Tibial artery (tissue), 4 donors: ENCODE data around the gene SLC22A3.
"Not testable (repeated sequence)": the region's sequence is repeated elsewhere in the genome, so short reads cannot be mapped to it uniquely, and the experiment has no call there.

Experiments
- DNase-seq, 2 donors: peaks; one replicate each; pipeline ENCODE4 v3.0.0-alpha.2; 2019
- H3K27ac ChIP-seq, 2 donors: fragments of 200-600 bp; sonication (generic) in 1 of 2; 1 replicate in 1 of 2; 2 replicates in 1 of 2; pipeline ENCODE4 v1.5.1; 2018 to 2019; ENCODE audit warnings: mild to moderate bottlenecking in 1 of 2
- H3K27me3 ChIP-seq, 2 donors: fragments of 200-600 bp; sonication (generic) in 1 of 2; one replicate each; pipeline versions ENCODE4 v1.5.1 to v1.6.0; 2016 to 2019
- H3K36me3 ChIP-seq, 3 donors: fragments of 200-600 bp; sonication (generic) in 2 of 3; one replicate each; pipeline ENCODE4 v1.5.1; 2016 to 2019; ENCODE audit warnings: mild to moderate bottlenecking in 2 of 3
- H3K4me1 ChIP-seq, 4 donors: fragments of 200-600 bp; sonication (generic) in 2 of 4; 1 replicate in 3 of 4; 2 replicates in 1 of 4; pipeline ENCODE4 v1.5.1; 2016 to 2019
- H3K4me3 ChIP-seq, 2 donors: fragments of 200-600 bp; sonication (generic) in 1 of 2; 1 replicate in 1 of 2; 2 replicates in 1 of 2; pipeline ENCODE4 v1.5.1; 2018 to 2019; ENCODE audit warnings: mild to moderate bottlenecking in 2 of 2
- H3K9me3 ChIP-seq, 3 donors: fragments of 200-600 bp; sonication (generic) in 1 of 3; one replicate each; pipeline ENCODE4 v1.5.1; 2016 to 2019
- CTCF ChIP-seq, 2 experiments: fragments of 200-600 bp in 1 of 2; fragments of 450-650 bp in 1 of 2; IDR thresholded peaks; one replicate each; pipeline ENCODE4 v1.5.1; 2017 to 2019; ENCODE audit warnings: antibody characterized with exemption in 2 of 2, mild to moderate bottlenecking in 1 of 2, moderate library complexity in 1 of 2
- intact Hi-C: fragments of 100-400 bp; cut with DNase I; formaldehyde crosslinking; loops from one replicate; pipeline ENCODE4 v1.15.0; 2023; ENCODE audit warnings: low total_unique reads

The SLC22A3 gene

DNA sequence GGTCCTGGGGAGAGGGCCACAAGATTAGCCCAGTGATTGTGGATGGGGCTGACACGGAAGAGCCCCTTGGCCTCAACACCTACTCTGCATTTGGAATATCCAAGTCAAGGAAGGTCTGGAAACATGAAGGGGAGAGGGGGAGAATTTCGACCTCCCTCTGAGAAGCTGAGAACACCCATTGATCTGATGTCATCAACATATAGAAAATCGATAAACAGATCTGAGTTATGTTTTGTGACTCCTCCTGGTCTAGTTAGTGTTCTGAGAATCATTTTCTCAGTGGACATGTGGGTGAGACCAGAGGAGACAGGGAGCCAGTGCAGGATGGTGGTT is 108.0 kb downstream of the SLC22A3 start:
- H3K27ac ChIP-seq = peak overlapping the region; percentile 30 to 60
- no peak for DNase-seq
- no peaks in the 10 kb centered on the region for H3K9me3 ChIP-seq
- peak overlapping the region in 1 of 2 donors; percentile 15 for H3K4me3 ChIP-seq
- H3K27me3 ChIP-seq = no peaks in the 10 kb centered on the region
- H3K4me1 ChIP-seq = peaks cover 0 to 10% (median 6%) of the 10 kb centered on the region in 4 donors
- intact Hi-C loops = loop anchor here (2.0 to 10.0 kb wide), 3 partner anchors 321 to 591 kb away; no protein-coding TSS in a partner anchor
- H3K36me3 ChIP-seq = peaks cover 0 to 5% (median 0%) of the 10 kb centered on the region in 3 donors
- TF ChIP-seq CTCF (IDR thresholded peaks at IDR 0.05) = no peak

- no peak for DNase-seq
- peaks cover 0 to 10% (median 6%) of the 10 kb centered on the region in 4 donors for H3K4me1 ChIP-seq
- H3K36me3 ChIP-seq = no peaks in the 10 kb centered on the region
- no peak overlapping the region for H3K4me3 ChIP-seq
- TF ChIP-seq CTCF (IDR thresholded peaks at IDR 0.05) = no peak
- intact Hi-C loops = loop anchor here (2.0 to 10.0 kb wide), 3 partner anchors 323 to 593 kb away; no protein-coding TSS in a partner anchor
- H3K27ac ChIP-seq = no peak overlapping the region
- no peaks in the 10 kb centered on the region for H3K27me3 ChIP-seq
- no peaks in the 10 kb centered on the region for H3K9me3 ChIP-seq
Observed at GRCh38 chr6:160457823-160458222, 109.6 kb downstream of the SLC22A3 start.

- H3K36me3 ChIP-seq = no peaks in the 10 kb centered on the region
- H3K27ac ChIP-seq = no peak overlapping the region
- no peaks in the 10 kb centered on the region for H3K4me1 ChIP-seq
- no peaks in the 10 kb centered on the region for H3K9me3 ChIP-seq
- no peak for TF ChIP-seq CTCF (IDR thresholded peaks at IDR 0.05)
- intact Hi-C loops = no loop called here
- H3K27me3 ChIP-seq = no peaks in the 10 kb centered on the region
- no peak overlapping the region for H3K4me3 ChIP-seq
- DNase-seq = no peak
Observed at GRCh38 chr6:160461641-160462040, 113.5 kb downstream of the SLC22A3 start.

- intact Hi-C loops = no loop called here
- Histone ChIP-seq H3K36me3 (no peaks in the 10 kb centered on the region), H3K9me3 (no peaks in the 10 kb centered on the region), H3K4me1 (no peaks in the 10 kb centered on the region), H3K27me3 (no peaks in the 10 kb centered on the region), H3K27ac (no peak overlapping the region), H3K4me3 (no peak overlapping the region)
- no peak for TF ChIP-seq CTCF (IDR thresholded peaks at IDR 0.05)
- no peak for DNase-seq
Observed at GRCh38 chr6:160462116-160462515, 113.9 kb downstream of the SLC22A3 start.

- H3K36me3 ChIP-seq = no peaks in the 10 kb centered on the region
- intact Hi-C loops = no loop called here
- DNase-seq = no peak
- no peak overlapping the region for H3K27ac ChIP-seq
- no peaks in the 10 kb centered on the region for H3K27me3 ChIP-seq
- no peak for TF ChIP-seq CTCF (IDR thresholded peaks at IDR 0.05)
- no peak overlapping the region for H3K4me3 ChIP-seq
- H3K9me3 ChIP-seq = no peaks in the 10 kb centered on the region
- no peaks in the 10 kb centered on the region for H3K4me1 ChIP-seq
Observed at GRCh38 chr6:160462551-160463109, 114.5 kb downstream of the SLC22A3 start.

GRCh38 chr6:160464744-160465143 is 116.6 kb downstream of the SLC22A3 start:
- no peak overlapping the region for H3K27ac ChIP-seq
- no peak for DNase-seq
- intact Hi-C loops = no loop called here
- no peaks in the 10 kb centered on the region for H3K27me3 ChIP-seq
- no peaks in the 10 kb centered on the region for H3K9me3 ChIP-seq
- TF ChIP-seq CTCF (IDR thresholded peaks at IDR 0.05) = no peak
- no peaks in the 10 kb centered on the region for H3K4me1 ChIP-seq
- no peaks in the 10 kb centered on the region for H3K36me3 ChIP-seq
- no peak overlapping the region for H3K4me3 ChIP-seq

DNA sequence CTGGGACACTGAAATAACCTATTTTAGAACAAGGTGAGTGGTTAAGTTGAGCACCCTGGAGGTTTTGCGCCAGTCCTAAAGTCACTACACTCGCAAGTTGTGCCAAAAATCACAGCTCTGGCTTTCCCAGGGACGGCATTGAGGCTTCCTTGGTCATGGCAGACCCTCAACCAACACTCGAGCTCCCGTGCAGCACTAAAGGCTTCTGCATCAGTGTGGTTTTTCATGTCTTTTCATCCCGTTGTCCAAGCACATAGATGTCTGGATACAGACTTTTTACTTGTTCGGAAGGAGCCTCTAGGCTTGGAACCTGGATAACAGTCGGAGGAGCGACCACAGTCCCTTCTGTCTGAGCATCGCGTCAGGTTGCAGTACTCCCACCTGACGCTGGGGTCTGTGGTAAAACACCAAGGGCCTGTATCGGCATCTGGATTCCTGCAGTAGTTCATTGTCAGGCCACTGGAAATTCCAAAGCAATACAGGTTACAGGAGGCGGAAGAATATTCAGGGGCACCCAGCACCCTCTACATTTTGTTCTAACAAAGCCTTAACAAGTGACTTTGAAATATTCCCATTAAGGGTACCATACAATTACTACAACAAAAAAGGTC is 119.2 kb downstream of the SLC22A3 start:
- H3K27ac ChIP-seq, H3K27me3 ChIP-seq, DNase-seq, H3K9me3 ChIP-seq, H3K4me1 ChIP-seq, H3K36me3 ChIP-seq, H3K4me3 ChIP-seq, intact Hi-C loops: not testable (repeated sequence)
